NCI-H1436 treated with DMSO at 0.1 percent for 48 hours (cell line): ENCODE measurements around the gene CDH4.
"Not testable (repeated sequence)": the region's sequence is repeated elsewhere in the genome, so short reads cannot be mapped to it uniquely, and the experiment has no call there.

Source experiments
- DNase-seq: peaks from one replicate; lab custom pipeline; 2025; lab: John Stamatoyannopoulos, UW

The CDH4 gene

DNA sequence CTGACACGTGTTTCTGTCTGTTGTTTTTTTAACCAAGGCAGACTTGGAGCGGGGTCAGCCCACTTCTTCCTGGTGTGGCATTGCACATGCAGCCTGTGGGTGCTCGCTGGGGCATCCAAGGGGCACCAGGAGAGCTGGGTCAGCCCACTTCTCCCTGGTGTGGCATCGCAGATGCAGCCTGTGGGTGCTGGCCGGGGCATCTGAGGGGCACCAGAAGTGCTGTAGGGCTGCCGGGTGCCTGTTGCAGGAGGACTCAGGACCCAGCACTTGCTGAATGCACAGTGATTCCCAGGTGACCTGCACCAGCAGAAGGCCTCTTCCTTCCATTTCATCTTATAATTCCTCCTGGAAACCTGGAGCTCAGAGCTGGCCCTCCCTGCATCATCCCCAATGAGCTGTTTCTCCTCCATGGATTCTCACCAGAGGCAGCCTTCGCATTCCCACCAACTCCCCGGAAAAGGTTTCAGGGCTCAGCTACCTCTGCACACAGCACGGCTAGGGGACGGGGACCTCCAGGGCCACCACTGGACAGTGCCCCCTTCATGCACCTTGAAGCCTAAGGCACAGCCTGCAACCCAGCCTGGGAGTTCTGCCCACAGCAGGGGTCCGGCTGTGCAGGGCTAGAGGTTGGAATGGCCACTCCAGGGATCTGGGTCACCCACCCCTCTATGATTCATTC lies 594.8 kb downstream of the CDH4 start:
- no peak for DNase-seq

GRCh38 chr20:61847420-61847748 lies 595.3 kb downstream of the CDH4 start:
- DNase-seq, result no peak

DNA sequence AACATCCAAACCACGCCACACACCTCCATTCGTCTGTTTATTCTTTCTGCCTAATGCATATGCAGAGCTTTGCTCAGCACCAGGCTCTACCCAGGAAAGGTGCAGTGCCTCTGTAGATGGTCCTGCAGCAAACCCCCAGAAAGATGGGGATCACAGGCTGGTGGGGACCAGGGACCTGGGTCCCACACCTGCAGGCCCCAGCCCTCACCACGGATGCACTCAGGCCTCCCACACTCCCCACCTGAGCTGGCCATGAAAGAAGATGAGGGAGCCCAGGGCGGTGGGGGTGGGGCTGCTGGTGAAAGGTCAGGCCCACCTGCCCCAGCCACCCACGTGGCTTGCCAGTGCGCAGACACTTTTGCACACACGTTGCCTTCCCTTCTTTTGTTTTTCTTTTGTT lies 595.9 kb downstream of the CDH4 start:
- no peak for DNase-seq

DNA sequence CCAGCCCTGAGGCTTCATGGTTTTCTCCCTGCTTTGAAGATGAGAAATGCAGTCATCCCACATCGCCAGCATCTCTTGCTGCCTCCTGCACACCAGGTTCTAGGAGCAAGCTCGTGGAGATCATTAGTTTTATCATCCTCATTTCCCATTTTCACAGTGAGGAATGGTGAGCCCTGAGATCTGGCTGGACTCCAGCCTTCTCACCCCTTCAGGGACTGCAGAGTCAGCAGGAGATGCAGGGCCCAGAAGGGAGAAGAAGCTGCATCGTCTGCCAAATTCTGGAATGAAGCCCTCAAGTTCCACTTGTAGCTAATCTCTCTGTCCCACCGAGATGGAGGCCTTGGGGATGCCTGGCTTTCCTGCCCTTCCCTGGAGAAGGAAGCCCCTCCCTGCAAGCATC lies 596.8 kb downstream of the CDH4 start:
- no peak for DNase-seq

DNA sequence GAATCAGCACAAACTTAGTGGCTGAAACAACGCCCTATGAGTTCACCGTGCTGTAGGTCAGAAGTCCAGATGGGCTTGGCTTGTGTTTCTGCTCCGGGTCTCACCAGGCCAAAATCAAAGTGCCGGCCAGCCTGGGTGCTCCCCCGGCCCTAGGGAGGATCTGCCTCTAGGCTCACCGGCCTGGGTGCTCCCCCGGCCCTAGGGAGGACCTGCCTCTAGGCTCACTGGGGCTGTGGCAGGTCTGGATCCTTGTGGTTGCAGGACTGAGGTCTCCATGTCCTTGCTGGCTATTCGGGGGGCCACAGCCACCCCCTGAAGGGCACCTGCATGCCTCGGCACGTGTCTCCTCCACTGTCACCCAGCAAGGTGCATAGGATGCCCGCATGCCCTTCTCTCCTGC lies 597.3 kb downstream of the CDH4 start:
- no peak for DNase-seq

DNA sequence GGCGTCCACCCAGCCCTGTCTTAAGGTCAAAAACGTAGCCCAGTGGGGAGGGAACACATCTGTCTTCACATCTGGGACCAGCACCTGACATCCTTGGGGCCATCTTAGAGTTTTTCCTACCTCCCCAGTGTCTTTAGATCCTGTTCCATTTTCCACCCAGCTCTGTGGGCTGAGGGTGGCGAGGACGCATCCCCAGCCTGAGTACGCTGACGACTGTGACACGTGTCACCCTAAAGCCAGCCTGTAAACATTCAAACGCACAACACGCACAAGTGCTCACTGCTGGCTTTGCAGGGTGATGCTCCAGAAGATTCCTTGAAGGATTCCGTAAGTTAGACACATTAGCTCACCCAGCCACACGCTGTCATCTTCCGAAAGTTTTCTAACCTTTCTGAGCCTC lies 597.8 kb downstream of the CDH4 start:
- DNase-seq, result no peak

- no peak for DNase-seq
Observed at GRCh38 chr20:61850457-61850856, 598.4 kb downstream of the CDH4 start.

DNA sequence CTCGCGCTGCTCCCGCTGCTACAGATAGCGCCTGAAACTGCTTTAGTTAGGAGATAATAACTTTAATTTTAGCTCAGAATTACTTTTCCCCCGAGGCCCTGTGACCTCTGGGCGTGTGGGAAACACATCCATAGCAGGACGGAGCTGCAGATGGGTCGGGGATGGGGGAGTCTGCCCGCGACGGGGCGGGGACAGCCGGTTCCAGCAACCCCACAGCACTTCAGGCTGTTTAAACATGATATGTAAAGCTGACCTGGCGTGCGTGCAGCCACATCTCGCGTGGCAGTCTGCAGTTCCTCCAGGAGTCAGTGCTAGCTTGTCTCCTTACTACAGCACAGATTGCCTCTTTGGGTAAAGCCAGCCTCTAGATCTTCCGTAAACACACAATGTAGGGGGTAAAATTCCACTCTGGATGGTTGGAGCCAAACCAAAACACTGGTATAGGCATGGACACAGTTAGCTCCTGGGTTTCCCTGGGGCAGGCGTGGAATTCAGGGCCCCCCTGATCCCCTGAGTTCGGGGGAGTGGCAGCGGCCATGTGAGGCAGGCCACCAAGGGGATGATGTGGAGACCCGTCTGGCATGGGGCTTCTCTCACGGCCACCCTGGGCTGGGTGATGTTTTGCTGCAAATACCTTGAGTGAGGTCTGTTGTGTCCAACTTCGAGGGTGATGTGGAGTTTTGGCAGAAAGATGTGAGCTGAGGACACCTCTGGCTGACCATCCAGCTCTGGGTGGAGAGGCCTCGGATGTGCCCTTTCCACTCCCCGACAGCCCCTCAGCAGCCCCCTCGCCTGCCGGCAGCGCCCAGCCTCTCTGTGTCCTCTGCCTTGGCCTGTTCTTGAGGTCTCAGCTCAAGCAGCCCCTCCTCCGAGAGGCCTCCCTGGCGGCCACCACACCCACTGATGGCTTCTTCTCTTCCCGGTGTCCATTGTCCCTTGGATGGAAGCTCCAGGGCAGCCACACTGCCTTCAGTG lies 599.2 kb downstream of the CDH4 start:
- no peak for DNase-seq

DNA sequence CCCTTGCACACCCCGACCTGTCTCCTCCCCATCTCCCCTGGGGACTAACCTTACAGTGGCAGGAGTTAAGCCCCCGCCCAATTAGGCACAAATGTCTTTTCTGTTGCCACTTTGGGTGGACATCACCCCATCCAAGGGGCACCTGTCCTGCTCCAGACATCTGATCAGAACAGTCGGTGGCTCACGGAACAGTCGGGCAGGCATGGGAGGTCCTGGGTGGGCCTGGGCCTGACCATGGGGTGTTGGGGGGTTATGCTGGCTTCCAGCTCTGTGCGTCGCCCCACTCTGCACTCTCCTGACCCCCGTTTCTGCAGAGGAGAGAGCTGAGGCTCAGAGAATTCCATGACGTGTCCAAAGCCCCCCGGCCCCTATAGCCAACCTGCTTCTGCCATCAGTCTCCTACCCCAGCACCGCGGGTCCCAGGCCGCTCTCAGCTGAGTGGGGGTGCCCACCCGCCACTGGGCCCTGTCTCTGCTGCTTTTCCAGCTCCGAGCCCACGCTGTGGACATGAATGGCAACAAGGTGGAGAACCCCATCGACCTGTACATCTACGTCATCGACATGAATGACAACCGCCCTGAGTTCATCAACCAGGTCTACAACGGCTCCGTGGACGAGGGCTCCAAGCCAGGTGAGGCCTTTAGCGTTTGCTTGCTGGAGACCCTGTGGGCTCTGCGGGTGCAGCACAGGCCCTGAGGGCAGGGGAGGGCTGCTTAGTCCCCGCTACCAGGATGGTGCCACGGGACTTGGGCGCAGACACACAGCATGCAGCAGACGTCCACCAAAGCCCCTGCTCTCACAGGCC lies 600.4 kb downstream of the CDH4 start:
- no peak for DNase-seq

DNA sequence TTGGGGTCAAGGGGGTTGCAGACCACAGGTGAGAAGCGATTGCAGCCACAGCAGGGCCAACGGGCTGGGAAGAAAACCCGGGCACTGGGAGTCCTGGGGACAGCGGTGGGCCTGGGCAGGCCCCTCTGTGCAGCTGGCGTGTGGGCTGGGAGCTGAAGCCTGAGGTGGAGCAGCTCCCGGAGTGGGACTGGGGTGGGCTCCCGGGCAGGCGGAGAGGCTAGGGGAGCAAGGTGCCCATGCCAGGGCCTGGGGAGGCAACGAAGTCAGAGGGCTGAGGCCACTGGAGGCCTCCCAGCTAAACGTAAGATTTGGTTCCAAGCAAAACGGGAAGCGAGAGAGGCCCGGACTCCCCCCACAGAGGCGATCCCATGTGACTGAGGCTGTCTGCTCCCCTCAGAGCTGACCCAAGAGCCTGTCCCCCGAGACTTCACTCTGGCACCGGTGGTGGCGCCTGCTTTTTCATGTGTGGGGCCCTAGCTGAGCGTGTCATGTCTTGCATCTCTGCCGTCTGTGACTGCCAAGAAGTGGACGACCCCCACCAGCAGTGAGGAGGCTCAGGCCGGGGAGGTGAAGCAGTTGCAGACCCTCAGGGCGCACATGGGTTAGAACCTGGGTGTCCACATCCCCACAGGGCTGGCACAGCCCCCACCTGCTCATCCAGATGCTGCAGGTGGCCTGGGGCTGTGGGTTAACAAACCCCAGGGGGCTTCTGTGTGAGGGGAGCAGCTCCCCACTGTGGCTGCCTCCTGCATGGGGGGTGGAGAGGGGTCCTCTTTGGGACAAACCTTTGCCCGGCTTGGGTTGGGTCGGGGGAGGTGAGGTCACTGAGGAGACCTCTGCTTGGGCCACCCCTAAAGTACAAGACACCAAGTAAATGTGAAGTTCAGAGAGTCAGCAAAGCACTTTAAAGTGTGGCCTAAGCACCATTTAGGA lies 601.3 kb downstream of the CDH4 start:
- DNase-seq, result no peak

DNA sequence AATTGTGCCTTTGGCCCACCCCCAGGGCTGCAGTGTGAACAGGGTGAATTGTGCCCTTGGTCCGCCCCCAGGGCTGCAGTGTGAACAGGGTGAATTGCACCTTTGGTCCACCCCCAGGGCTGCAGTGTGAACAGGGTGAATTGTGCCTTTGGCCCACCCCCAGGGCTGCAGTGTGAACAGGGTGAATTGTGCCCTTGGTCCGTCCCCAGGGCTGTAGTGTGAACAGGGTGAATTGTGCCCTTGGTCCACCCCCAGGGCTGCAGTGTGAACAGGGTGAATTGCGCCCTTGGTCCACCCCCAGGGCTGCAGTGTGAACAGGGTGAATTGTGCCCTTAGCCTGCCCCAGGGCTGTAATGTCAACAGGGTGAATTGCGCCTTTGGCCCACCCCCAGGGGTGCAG lies 602.5 kb downstream of the CDH4 start:
- not testable (repeated sequence) for DNase-seq

GRCh38 chr20:61855286-61855685 lies 603.2 kb downstream of the CDH4 start:
- DNase-seq, result no peak

- no peak for DNase-seq
Observed at GRCh38 chr20:61856626-61857413, 604.8 kb downstream of the CDH4 start.

DNA sequence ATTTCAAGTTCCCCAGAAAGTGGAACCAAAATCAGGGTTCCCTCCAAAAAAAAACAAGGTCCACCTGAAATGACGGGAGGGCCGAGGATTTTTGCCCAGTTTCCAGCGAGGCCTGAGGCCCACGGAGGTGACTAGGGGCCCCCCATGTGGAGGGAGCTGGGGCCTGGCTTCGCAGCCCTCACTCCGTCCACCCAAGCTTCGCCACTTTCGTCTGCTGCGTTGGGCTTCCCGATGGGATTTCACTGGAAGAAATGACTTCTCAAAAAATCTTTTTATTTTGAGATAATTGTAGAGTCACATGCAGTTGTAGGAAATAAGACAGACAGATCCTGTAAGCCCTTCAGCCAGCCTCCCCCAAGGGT lies 605.3 kb downstream of the CDH4 start:
- DNase-seq, result no peak

DNA sequence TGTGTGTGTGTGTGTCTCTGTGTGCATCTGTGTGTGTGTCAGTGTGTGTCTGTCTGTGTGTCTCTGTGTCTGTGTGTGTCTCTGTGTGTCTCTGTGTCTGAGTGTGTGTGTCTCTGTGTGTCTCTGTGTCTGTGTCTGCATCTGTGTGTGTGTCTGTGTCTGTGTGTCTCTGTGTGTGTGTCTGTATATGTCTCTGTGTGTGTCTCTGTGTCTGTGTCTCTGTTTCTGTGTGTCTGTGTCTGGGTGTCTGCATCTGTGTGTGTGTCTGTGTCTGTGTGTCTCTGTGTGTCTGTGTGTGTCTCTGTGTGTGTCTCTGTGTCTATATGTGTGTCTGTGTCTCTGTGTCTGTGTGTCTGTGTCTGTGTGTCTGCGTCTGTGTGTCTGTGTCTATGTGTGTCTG lies 605.8 kb downstream of the CDH4 start:
- no peak for DNase-seq

GRCh38 chr20:61859767-61860166 lies 607.7 kb downstream of the CDH4 start:
- no peak for DNase-seq

DNA sequence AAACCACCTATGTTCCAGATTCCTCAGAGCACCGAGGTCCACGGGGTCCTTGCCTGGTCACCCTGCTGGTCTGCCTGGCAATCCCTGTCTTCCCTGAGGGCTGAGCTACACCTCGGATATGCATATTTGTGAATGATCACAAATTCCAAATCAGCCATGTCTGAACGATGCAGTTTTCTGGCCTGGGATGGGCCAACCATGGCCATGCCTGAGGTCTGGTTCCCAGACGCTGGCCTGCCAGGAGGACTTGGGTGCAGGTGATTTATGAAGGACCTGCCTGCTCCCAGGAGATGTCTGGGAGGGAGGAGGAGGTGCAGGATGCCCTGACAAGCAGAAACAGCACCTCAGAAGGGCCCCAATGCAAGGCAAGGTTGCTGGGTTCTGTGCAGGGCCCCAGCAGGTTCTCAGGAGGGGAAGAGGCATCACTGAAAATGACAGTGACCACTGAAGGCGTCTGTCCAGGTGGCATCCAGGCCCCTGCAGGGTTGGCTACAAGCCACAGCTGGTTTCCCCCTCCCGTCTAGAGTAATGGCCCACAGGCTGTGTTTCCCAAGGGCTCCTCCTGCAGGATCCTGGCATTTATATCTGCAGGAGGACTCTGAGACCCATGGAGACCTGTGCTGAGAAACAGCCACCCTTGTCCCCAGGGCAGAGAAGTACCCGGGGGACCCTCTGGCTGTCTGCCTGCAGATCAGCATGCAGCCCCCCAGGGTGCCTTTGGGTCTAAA lies 608.4 kb downstream of the CDH4 start:
- no peak for DNase-seq

GRCh38 chr20:61861054-61861841 lies 609.2 kb downstream of the CDH4 start:
- no peak for DNase-seq

DNA sequence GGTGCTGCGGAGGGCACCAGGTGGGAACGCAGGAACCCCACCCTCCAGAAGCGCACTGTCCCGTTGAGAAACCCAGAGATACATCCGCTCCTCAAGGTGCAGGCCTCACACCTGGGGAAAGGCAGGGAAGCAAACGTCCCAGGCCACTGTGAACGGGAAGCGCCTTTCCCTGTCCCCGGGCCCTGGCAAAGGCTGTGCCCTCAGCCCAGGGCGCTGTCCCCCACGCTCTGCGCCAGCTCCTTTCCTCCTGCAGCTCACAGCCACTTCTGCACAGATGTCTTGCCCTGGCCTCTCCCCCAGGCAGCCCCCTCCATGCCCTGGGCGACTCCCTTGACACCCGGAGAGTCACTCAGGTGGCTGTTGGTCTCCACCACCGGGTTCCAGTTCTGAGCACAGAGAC lies 609.8 kb downstream of the CDH4 start:
- no peak for DNase-seq
